T-cell (primary cell): Measurements from ENCODE around the gene LIM2. TPM values are rescaled to one million over a fixed set of nuclear protein-coding genes. Genes with fewer than 3 reads are reported as not detected.

Source experiments
- ATAC-seq, 4 experiments: fragments of 200-7000 bp in 3 of 4; fragments of 150-1000 bp in 1 of 4; cut with Tn5 transposase; replicated peaks in 1 of 4; 1 replicate in 3 of 4; 2 replicates in 1 of 4; pipeline ENCODE4 v1.10.0; 2021; ENCODE audit warnings: moderate library complexity in 3 of 4, mild to moderate bottlenecking in 2 of 4, moderate number of reproducible peaks in 1 of 4
- CTCF ChIA-PET, 2 donors: fragments of 300-600 bp; sonication (Branson Sonifier 250); formaldehyde crosslinking; loops; one replicate each; lab custom pipeline; 2022; ENCODE audit warnings: antibody characterized with exemption in 2 of 2; lab: Charles Lee
- POLR2A ChIA-PET, 2 donors: fragments of 300-600 bp; sonication (Branson Sonifier 250); formaldehyde crosslinking; loops; one replicate each; lab custom pipeline; 2022; ENCODE audit warnings: antibody characterized with exemption in 2 of 2; lab: Charles Lee
- DNase-seq, 35 experiments: peaks; one replicate each; pipeline versions ENCODE4 v3.0.0 to v3.0.0-alpha.2; 2013 to 2023
- H3K27ac ChIP-seq: one replicate; pipeline ENCODE4 v1.5.1; 2013; ENCODE audit warnings: low read length
- H3K27me3 ChIP-seq, 2 experiments: replicated peaks in 1 of 2; 1 replicate in 1 of 2; 2 replicates in 1 of 2; pipeline versions ENCODE4 v1.6.1 to v1.7.0; 2013; ENCODE audit warnings: low read length in 1 of 2, mixed read lengths in 1 of 2; ENCODE audit not compliant: control insufficient read depth in 2 of 2, insufficient read depth in 2 of 2; ENCODE audit errors: extremely low read depth in 1 of 2
- H3K36me3 ChIP-seq, 2 donors: 1 replicate in 1 of 2; 2 replicates in 1 of 2; pipeline versions ENCODE4 v1.6.1 to v1.7.0; 2013; ENCODE audit warnings: low read length in 1 of 2; ENCODE audit not compliant: control insufficient read depth in 2 of 2, insufficient read depth in 1 of 2; ENCODE audit errors: extremely low read depth in 1 of 2
- H3K4me1 ChIP-seq, 2 experiments: 1 replicate in 1 of 2; 2 replicates in 1 of 2; pipeline versions ENCODE4 v1.6.1 to v1.7.0; 2013; ENCODE audit warnings: low read length in 2 of 2, mixed read lengths in 1 of 2; ENCODE audit not compliant: insufficient read depth in 2 of 2, control insufficient read depth in 1 of 2; ENCODE audit errors: extremely low read depth in 1 of 2
- H3K4me3 ChIP-seq, 2 donors: 1 replicate in 1 of 2; 2 replicates in 1 of 2; pipeline versions ENCODE4 v1.5.1 to v1.7.0; 2013; ENCODE audit warnings: mild to moderate bottlenecking in 2 of 2, low read length in 1 of 2, moderate library complexity in 1 of 2; ENCODE audit not compliant: control insufficient read depth in 1 of 2; ENCODE audit errors: extremely low read depth in 1 of 2
- H3K9me3 ChIP-seq: 2 replicates; pipeline ENCODE4 v1.7.0; 2013
- H3K27ac Mint-ChIP-seq, 2 donors: one replicate each; pipeline ENCODE4 v1.8.0; 2020 to 2021; ENCODE audit warnings: mild to moderate bottlenecking in 2 of 2, mixed read lengths in 2 of 2
- H3K27me3 Mint-ChIP-seq, 2 donors: one replicate each; pipeline ENCODE4 v1.8.0; 2021 to 2022; ENCODE audit warnings: mixed read lengths in 2 of 2
- H3K36me3 Mint-ChIP-seq: one replicate; pipeline ENCODE4 v1.8.0; 2021; ENCODE audit warnings: mixed read lengths
- H3K4me1 Mint-ChIP-seq, 3 donors: one replicate each; pipeline ENCODE4 v1.8.0; 2020 to 2022; ENCODE audit warnings: mixed read lengths in 3 of 3, mild to moderate bottlenecking in 1 of 3
- H3K4me3 Mint-ChIP-seq, 3 donors: one replicate each; pipeline ENCODE4 v1.8.0; 2020 to 2022; ENCODE audit warnings: mild to moderate bottlenecking in 3 of 3, mixed read lengths in 3 of 3, moderate library complexity in 3 of 3
- H3K9me3 Mint-ChIP-seq, 3 donors: one replicate each; pipeline ENCODE4 v1.8.0; 2020 to 2022; ENCODE audit warnings: mixed read lengths in 3 of 3
- WGBS: methylation state at CpG from one replicate; pipeline ENCODE4 v1.1.5; 2013; ENCODE audit warnings: missing lambda C conversion rate; ENCODE audit not compliant: insufficient coverage; 5-methylcytosine and 5-hydroxymethylcytosine counted together
- total RNA-seq, 35 experiments: library from RNA in 6 of 35; stranded (reverse) in 6 of 35; fragments of 120-200 nt in 1 of 35; gene quantifications; one replicate each; pipeline versions ENCODE4 v1.2.1 to v1.2.4 and lab custom pipeline; 2013 to 2026

Gene LIM2
- total RNA-seq, 5 donors from 2014 or later (not counting 1 experiment from before 2014, with no cell fraction given) = not detected

DNA sequence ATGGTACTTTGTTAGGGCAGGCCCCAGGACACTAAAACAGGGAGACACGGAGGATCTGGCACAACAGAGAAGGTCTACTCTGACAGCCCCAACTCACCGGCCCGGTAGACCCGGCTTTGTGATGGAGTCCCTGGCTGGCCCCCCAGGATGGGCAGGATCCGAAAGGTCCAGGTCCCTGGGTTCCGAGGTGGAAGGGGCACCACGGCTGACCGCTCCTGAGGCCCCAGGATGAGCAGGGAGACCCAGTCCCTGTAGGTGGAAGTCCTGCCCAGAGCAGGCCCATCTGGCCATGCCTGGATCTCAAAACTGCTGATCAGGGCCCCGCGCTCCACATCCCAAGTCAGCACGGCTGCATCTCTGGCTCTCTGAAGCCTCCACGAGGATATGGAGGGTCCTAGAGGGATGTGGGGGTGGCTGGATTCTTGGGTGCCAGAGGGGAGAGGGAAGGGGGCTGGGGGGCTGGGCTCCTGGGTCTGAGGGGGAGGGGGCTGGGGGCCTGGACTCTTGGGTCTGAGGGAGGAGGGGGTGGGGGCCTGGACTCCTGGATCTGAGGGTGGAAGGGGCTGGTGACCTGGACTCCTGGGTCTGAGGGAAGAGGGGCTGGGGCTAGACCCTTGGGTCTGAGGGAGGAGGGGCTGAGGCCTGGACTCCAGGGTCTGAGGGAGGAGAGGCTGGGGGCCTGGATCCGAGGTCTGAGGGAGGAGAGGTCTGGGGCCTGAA lies 50.5 kb downstream of the LIM2 start:
- no peak overlapping the region for H3K27ac Mint-ChIP-seq
- H3K4me1 ChIP-seq = peaks cover 2 to 24% of the 10 kb centered on the region in 2 experiments
- no peak for ATAC-seq
- peaks cover 0 to 29% of the 10 kb centered on the region in 2 experiments for H3K27me3 ChIP-seq
- no peaks in the 10 kb centered on the region for H3K9me3 ChIP-seq
- no peaks in the 10 kb centered on the region for H3K36me3 Mint-ChIP-seq
- peaks cover 9 to 22% (median 14%) of the 10 kb centered on the region in 3 donors for H3K4me1 Mint-ChIP-seq
- no peak for DNase-seq
- WGBS = 93% methylated on average over 12 of the region's 13 CpGs
- no peak overlapping the region for H3K4me3 Mint-ChIP-seq
- H3K36me3 ChIP-seq = no peaks in the 10 kb centered on the region
- peaks cover 4 to 12% of the 10 kb centered on the region in 2 donors for H3K27me3 Mint-ChIP-seq
- no peak overlapping the region for H3K4me3 ChIP-seq
- no peak overlapping the region for H3K27ac ChIP-seq
- ChIA-PET POLR2A (no interaction called here), CTCF (no interaction called here)
- no peaks in the 10 kb centered on the region for H3K9me3 Mint-ChIP-seq

DNA sequence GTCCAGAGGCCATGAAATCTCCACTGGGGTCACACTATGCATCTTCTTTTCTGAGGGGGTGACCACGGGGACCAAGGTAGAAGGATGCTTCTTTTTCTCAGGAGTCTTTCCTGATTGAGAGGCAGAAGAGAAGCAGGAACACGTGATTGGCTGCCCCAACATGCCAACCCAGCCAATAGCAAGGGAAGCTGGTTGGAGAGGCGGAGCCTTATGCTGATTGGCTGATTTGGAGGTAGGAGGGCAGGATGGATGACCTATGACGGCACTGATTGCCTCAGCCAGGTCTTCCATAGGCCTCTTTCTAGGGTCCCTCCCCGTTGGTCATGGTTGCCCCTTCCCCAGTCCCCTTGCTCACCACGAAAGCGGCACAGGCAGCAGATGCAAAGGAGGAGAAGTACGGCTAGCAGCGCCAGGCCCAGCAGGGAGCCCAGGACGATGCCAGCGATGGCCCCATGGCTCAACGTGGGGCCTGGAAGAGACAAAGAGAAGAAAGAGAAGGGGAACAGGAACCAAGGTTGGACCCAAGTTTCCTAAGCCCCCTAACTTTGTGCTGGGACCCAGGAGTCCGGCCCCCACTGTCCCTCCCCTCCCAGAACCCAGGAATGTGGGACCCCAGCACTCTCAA lies 53.8 kb downstream of the LIM2 start:
- Histone ChIP-seq H3K4me1 (peaks cover 2 to 7% of the 10 kb centered on the region in 2 experiments), H3K27me3 (peaks cover 0 to 34% of the 10 kb centered on the region in 2 experiments), H3K4me3 (no peak overlapping the region), H3K9me3 (no peaks in the 10 kb centered on the region), H3K27ac (no peak overlapping the region), H3K36me3 (no peaks in the 10 kb centered on the region)
- CTCF ChIA-PET = no interaction called here
- WGBS = 90% methylated on average over 9 of the region's 13 CpGs
- POLR2A ChIA-PET = no interaction called here
- Mint-ChIP-seq H3K4me1 (peaks cover under 1 to 7% (median 4%) of the 10 kb centered on the region in 3 donors), H3K4me3 (no peak overlapping the region), H3K36me3 (peaks cover 3% of the 10 kb centered on the region), H3K9me3 (peaks cover 0 to 4% (median 0%) of the 10 kb centered on the region in 3 donors), H3K27ac (no peak overlapping the region), H3K27me3 (peaks cover 23 to 36% of the 10 kb centered on the region in 2 donors)
- DNase-seq (no peak), ATAC-seq (no peak)

DNA sequence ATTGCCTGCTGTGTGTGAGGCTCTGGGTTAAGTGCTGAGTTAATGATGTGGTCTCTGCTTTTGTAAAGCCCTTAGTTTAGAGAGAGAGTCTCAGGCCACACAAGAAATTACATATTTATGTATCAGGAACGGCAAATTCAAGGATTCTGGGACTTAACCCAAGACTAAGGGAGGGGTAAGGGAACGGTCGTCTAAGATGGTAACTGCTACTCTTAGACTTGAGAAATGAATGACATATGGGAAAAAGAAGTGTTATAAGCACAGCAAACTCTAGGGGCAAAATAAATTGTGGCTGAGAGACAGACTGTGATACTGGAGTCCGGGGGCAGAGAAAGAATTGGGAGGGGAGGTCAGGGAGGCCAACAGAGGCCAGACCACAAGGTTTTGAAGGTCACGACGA lies 56.1 kb downstream of the LIM2 start:
- Histone ChIP-seq H3K36me3 (no peaks in the 10 kb centered on the region), H3K4me3 (no peak overlapping the region), H3K9me3 (no peaks in the 10 kb centered on the region), H3K27ac (no peak overlapping the region), H3K4me1 (peaks cover 0 to 15% of the 10 kb centered on the region in 2 experiments), H3K27me3 (peaks cover 0 to 45% of the 10 kb centered on the region in 2 experiments)
- CTCF ChIA-PET = no interaction called here
- DNase-seq (no peak), ATAC-seq (no peak)
- 94% methylated on average over 5 of the region's 6 CpGs for WGBS
- no peak overlapping the region for H3K4me3 Mint-ChIP-seq
- peak overlapping the region in 1 of 2 donors; percentile 3 for H3K27ac Mint-ChIP-seq
- peaks cover 0 to 4% (median 0%) of the 10 kb centered on the region in 3 donors for H3K9me3 Mint-ChIP-seq
- peaks cover 6 to 7% (median 7%) of the 10 kb centered on the region in 3 donors for H3K4me1 Mint-ChIP-seq
- H3K27me3 Mint-ChIP-seq = peaks cover 42 to 43% of the 10 kb centered on the region in 2 donors
- H3K36me3 Mint-ChIP-seq = peaks cover 3% of the 10 kb centered on the region
- POLR2A ChIA-PET = no interaction called here

- peaks cover 0 to 4% (median 0%) of the 10 kb centered on the region in 3 donors for H3K9me3 Mint-ChIP-seq
- Histone ChIP-seq H3K27me3 (peaks cover 0 to 50% of the 10 kb centered on the region in 2 experiments), H3K36me3 (no peaks in the 10 kb centered on the region), H3K4me1 (peaks cover 0 to 15% of the 10 kb centered on the region in 2 experiments), H3K27ac (no peak overlapping the region), H3K9me3 (no peaks in the 10 kb centered on the region), H3K4me3 (no peak overlapping the region)
- ChIA-PET POLR2A (no interaction called here), CTCF (no interaction called here)
- no peak overlapping the region for H3K27ac Mint-ChIP-seq
- DNase-seq (no peak), ATAC-seq (no peak)
- no peak overlapping the region for H3K4me3 Mint-ChIP-seq
- 62% methylated on average over 3 of the region's 3 CpGs for WGBS
- peaks cover 3% of the 10 kb centered on the region for H3K36me3 Mint-ChIP-seq
- peaks cover 43 to 45% of the 10 kb centered on the region in 2 donors for H3K27me3 Mint-ChIP-seq
- H3K4me1 Mint-ChIP-seq = peaks cover 6 to 7% (median 7%) of the 10 kb centered on the region in 3 donors
Measured at GRCh38 chr19:51331193-51331592, 56.6 kb downstream of the LIM2 start.

GRCh38 chr19:51330366-51330765 lies 57.4 kb downstream of the LIM2 start:
- WGBS = 81% methylated on average over 3 of the region's 4 CpGs
- Histone ChIP-seq H3K9me3 (no peaks in the 10 kb centered on the region), H3K4me3 (no peak overlapping the region), H3K27me3 (peaks cover 0 to 58% of the 10 kb centered on the region in 2 experiments), H3K27ac (no peak overlapping the region), H3K4me1 (peaks cover 0 to 15% of the 10 kb centered on the region in 2 experiments), H3K36me3 (no peaks in the 10 kb centered on the region)
- ChIA-PET CTCF (no interaction called here), POLR2A (no interaction called here)
- H3K27me3 Mint-ChIP-seq = peaks cover 51 to 53% of the 10 kb centered on the region in 2 donors
- no peak overlapping the region for H3K4me3 Mint-ChIP-seq
- no peak for DNase-seq
- H3K4me1 Mint-ChIP-seq = peaks cover 6 to 7% (median 7%) of the 10 kb centered on the region in 3 donors
- no peak for ATAC-seq
- no peak overlapping the region for H3K27ac Mint-ChIP-seq
- H3K9me3 Mint-ChIP-seq = peaks cover 0 to 4% (median 0%) of the 10 kb centered on the region in 3 donors
- H3K36me3 Mint-ChIP-seq = peaks cover 3% of the 10 kb centered on the region
